IPS DF 4.7 (cell line): Measurements from ENCODE around the gene ARHGDIB.

Experiments used
- DNase-seq: peaks from one replicate; pipeline ENCODE4 v3.0.0-alpha.2; 2013; ENCODE audit warnings: low spot score; ENCODE audit errors: extremely low read depth

Gene ARHGDIB

DNA sequence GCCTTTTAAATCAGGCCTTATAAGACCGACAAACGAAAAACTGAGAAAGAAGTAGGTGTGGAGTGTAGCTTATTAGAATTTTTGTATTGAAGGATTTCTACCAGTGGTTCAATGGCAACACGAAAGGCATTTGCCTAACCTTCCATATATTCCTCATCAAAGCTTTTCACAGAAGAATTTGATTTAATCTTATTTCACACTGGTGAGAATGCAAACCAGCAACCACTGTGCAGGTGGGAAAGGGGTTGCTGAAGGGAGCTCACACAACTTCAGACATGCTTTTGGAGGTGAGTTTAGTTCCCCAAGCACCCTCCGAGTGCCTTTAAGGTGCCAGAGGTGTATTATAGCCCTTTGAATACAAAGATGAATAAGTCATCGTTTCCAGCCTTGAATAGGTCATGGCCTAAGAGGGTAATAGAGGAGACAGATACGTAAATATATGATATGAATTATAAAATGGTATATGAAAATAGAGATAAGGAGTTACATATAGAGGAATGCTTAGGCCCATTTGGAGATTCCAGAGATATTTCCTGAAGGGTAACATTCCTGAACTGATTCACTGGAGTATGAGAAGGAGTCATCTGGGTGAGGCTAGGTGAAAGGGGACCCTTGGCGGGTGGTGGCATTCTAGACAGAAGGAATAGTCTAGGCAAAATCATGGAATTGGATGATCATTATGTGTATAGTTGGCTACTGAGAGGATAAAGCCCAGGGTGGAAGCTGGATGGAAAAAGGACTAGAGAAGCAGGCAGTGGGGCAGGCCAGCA lies 29.4 kb downstream of the ARHGDIB start:
- no peak for DNase-seq

DNA sequence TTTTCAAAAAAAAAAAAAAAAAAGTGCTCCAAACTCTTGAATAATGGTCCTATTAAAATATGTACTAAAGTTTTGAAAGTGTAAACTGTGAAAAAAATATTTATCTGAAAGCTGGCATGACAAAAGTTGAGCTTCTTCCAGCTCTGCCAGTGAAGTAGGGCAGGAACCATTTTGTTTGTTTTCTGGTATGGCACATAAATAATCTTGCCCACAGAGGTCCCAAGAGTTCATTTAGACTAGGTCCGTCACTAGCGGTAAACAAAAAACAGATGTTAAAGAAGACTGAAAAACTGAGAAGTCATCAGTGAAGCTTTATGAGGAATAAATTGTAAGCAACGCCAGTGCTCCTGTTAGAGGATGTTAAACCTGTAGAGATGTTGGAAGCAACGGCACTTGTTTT lies 30.0 kb downstream of the ARHGDIB start:
- DNase-seq: no peak

DNA sequence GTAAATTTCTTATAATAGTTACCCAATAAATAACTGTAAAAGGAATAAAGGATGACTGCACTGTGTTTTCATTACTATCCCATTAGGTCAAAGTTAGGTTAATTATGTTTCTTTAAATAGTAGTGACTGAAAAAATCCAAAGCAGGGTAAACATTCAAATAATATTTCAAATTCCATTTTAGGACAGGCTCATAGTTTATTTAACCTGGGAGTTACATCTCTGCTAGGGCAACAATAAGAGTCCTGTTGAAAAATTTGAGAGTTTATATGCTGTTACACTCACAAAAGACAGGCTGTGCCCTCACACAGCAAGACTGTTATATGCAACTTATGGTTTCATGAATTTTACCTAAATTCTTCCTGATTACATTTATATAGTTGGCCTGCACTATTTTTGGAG lies 31.1 kb downstream of the ARHGDIB start:
- no peak for DNase-seq

GRCh38 chr12:14928931-14929330 lies 32.5 kb downstream of the ARHGDIB start:
- no peak for DNase-seq

DNA sequence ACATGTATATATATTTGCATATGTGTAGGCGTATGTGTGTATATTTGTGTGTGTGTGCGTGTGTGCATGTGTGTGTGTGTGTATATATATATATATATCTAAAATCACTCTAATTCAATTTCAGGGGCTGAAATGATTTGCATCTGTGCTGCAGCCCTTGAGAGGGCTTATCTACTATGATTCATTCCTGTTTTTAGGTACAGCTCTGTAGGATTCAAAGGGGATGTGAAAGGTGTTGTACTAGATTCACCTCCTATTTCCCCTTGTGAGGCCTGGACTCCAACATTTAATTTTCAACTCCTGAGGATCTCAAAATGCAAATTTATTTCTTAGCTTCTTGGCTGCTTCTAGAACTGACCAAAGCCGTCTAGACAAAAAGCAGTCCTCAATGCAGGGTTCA lies 34.1 kb downstream of the ARHGDIB start:
- no peak for DNase-seq

- no peak for DNase-seq
Observed at GRCh38 chr12:14924541-14924940, 36.9 kb downstream of the ARHGDIB start.

DNA sequence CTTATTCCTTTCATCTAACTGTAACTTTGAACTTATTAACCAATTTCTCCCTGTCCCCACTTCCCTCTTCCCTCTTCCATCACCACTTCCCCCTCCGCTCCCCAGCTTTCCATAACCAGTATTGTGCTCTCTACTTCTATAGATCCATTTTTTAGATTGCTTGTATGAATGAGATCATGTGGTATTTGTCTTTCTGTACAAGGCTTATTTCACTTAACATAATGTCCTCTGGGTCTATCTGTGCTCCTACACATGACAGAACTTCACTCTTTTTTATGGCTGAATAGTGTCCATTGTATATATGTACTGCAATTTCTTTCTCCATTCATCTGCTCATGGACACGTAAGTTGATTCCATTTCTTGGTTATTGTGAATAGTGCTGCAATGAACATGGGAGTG lies 37.5 kb downstream of the ARHGDIB start:
- DNase-seq: no peak

DNA sequence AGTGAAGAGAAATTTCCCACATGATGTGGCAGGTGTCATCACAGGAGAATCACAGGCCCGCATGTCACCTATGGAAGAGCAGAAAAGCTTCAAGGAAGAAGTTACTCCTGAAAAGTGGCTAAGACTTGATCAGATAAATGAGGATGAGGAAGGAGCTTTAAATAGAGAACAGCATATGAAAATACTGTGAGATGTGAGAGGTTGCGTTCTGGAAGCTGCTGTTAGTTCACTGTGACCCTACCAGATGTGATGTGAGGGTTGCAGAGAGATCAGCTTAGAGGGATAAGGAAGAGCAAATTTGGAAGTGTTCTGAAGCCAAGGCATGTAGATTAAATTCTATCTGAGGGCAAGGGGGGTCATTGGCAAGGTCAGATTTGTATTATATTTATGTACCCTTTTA lies 40.2 kb downstream of the ARHGDIB start:
- DNase-seq: no peak

DNA sequence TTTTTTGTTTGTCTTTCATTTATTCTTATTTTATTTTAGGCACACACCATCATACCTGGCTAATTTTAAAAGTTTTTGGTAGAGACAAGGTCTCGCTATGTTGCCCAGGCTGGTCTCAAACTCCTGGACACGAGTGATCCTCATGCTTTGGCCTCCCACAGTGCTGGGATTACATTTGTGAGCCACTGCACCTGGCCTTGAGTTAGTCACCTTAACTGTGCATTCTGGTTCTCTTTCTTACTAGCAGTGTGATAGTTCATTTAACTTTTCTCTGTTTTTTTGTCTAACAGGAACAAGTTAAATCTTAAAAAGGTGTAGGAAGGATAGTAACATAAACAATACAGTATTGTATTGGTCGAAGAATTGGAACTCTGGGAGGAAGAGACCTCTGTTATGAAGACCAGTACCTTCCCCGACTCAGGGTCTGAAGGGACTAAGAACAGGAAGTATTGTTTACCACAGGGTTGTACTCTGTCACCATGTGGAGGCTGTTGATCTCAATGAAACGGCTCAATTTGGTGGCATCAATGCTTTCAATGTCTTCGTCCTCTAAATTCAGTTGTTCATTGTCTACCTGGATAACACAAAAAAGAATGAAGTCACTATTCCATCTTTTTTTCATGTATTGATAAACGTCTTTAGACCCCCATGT lies 40.8 kb downstream of the ARHGDIB start:
- no peak for DNase-seq

DNA sequence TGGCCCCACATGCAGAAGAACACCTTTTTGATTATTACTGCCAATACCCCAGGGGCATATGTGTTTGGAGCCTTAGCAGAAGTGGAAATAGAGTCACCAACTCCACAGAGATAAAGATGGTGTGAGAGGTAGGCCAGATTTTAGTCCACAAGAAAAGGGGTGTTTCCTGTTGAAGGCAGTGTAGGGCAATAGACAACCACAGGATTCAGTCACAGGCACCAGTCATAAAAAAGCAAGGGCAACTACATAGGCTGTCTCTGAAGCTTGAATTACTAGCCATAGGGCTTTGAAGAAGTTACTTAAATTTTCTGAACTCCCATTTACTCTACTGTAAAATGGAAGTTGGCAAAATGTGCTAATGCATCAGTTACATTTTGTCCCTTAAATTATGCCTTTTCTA lies 41.9 kb downstream of the ARHGDIB start:
- no peak for DNase-seq

- no peak for DNase-seq
Observed at GRCh38 chr12:14915736-14916135, 45.7 kb downstream of the ARHGDIB start.

DNA sequence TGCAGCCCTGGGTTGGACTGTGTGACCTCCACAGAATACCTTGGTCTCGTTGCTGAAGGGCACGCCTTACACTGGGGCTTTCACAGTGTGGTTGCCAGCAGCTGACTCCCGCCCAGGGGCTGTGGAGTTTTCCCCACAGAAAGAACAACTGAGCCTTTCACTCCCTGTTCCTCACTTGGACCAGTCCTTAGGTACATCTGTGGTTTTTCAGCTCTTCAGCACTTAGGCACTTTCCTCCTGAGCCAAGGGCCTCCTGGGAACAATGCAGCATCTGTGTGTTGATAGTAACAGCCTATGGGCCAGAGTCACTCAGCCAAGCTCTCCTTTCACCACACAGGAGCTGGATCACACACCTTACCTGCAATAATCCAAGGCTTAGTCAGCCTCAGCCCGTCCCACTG lies 48.0 kb downstream of the ARHGDIB start:
- DNase-seq: no peak

DNA sequence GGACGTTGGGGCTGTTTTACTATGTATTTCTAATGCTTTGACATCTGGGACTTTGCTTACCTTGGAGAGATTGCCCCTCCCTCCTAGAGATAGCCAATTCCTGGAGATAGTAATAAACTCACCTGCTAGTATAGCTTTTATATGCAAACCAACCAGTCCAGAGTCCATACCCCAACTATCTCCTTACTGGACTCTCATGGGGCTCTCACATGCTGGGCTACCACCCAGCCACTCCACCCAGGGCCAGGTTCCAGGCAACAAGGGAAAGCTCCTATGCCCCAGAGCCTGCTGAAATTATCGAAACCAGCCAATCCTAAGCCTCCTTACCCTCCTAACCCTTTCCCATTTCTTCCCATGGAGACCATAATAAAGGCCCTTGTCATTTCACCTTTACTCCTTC lies 50.3 kb downstream of the ARHGDIB start:
- DNase-seq: no peak

DNA sequence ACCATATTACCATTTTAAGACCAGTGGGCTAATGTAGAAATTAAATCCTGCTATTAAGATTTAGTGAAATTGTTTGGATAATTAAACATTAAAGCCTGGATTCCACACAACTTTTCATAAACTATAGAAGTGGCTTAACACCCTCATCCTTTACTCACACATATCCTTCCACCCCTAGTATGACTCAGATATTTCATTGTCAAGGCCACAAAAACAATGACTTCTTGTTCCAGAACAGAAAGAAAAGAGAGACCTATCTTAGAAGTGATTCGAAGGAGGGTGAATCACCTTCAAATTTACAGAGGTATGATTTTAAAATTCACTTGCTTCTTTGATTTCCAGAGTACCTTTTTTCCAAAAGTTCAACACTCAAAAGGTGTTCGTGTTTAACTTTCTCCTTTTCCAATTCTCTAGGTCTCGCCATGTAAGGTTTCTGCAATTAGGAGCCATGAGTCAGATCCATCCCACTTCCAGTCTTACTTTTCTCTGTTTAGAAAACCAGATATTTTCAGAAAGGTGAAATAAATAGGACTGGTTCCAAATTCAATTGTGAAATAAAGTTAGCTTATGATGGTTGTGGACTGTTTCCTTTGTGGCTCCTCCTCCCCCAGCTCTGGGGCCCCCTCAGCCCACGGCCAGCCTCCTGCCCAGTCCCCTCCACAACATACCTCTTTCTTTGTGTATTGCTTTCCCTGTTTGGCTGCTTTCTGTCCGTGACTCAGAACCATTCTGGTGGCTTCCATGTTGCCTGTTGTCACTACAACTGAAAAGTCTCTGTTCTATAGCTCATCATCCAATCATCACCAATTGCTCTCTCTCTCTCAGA lies 51.1 kb downstream of the ARHGDIB start:
- no peak for DNase-seq

- DNase-seq: no peak
Observed at GRCh38 chr12:14907953-14908352, 53.4 kb downstream of the ARHGDIB start.

DNA sequence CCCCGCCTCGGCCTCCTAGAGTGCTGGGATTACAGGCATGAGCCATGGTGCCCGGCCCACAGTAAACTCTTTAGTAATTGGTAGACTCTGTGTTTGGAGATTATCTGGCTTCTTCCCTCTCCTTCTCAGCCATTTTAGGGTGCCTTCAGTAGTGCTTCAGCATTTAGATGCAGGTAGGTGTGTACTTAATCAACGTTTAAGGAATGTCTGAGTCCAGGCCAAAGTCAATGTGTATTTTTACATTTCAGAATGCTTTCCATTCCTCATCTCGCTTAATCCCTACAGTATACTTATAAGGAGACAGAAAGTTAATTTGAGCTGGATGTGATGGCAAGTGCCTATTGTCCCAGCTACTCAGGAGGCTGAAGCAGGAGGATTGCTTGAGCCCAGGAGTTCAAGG lies 55.3 kb downstream of the ARHGDIB start:
- DNase-seq: no peak

- DNase-seq: no peak
Observed at GRCh38 chr12:14905269-14906004, 56.0 kb downstream of the ARHGDIB start.

- no peak for DNase-seq
Observed at GRCh38 chr12:14904854-14905253, 56.5 kb downstream of the ARHGDIB start.

DNA sequence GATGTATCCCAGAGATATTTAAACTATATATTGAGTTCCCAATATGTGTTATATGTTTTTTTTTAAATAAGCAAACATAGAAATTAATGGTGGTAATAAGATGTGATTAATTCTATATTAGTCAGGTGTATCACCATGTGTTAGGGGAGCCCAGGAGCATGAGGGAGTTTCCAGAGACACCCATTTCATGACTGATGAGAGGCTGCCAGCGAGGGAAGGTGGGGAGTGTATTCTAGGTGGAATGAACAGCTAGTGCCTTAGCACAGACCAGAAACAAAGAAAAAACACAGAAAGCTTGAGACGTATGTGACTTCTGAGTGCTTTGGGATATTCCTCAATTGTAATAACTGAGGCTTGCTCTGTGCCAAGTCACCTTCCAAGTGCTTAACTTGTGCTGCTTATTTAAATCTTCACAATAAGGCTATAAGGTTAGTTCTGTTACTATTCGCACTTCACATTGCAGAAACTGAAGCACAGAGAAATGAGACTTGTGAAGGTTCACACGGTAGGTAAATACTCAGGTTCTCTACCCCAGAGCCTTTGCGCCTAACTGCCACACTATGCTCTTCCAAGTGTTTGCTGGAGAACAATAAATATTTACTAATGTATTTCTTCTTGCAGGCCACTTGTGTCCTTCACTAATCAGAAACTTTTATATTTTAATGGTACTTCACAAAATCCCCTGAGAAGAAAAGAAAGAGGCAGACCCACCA lies 57.9 kb downstream of the ARHGDIB start:
- no peak for DNase-seq

- DNase-seq: no peak
Observed at GRCh38 chr12:14902465-14902864, 58.9 kb downstream of the ARHGDIB start.

GRCh38 chr12:14901228-14901562 lies 60.2 kb downstream of the ARHGDIB start:
- DNase-seq: no peak
